ENCODE data around the gene INPP5A.

The INPP5A gene

GRCh38 chr10:132654121-132654571 is 116.6 kb downstream of the INPP5A start:
- H3K4me1 Mint-ChIP-seq: peaks cover 7% of the 10 kb centered on the region
- H3K9me3 Mint-ChIP-seq: no peaks in the 10 kb centered on the region
- no peaks in the 10 kb centered on the region for H3K27me3 Mint-ChIP-seq
- H3K4me3 Mint-ChIP-seq: no peak overlapping the region
- peaks cover 2% of the 10 kb centered on the region for H3K36me3 Mint-ChIP-seq
- no peak overlapping the region for H3K27ac Mint-ChIP-seq

DNA sequence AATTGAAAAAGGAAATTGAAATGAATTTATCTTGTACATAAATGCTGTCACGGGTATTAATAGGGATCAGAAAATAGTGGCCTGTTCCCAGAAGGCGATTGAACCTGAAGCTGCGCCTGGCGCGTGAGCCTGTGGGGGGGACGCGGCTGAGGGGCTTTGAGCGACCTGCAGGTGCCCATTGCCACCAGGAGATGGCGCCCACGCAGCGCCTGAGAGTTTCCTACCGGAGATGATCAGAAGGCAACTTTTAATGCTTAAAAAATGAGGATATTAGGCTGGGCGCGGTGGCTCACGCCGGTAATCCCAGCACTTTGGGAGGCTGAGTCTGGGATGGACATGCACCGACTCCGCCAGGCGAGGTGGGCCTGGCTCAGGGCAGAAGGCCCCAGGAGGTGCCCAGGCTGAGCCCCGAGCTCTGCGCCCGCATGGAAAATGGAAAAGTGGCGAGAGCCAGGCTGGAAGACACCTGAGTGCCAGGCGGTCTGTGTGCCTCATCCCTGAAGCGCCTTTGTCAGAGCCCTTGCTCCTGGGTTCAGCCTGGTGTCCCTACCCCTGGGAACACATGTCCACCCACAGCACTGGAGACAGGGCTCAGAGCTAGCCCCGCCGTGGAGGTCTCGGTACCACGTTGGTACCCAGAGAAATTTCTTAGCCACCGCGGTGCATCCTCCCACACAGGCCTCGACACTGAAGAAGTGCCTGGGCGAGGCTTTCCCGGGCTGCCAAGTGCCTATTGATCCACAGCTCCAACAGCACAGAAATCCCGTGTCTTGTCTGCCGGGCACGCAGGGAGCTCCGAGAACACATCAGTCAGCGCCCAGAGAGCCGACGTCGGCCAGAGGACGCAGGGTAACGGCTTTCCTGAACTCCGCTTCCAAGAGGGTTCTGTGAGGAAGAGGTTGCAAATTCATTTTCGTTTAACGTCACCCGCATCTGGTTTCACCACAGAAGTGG is 117.4 kb downstream of the INPP5A start:
- Mint-ChIP-seq H3K36me3 (peaks cover 2% of the 10 kb centered on the region), H3K27ac (no peak overlapping the region), H3K4me3 (no peak overlapping the region), H3K27me3 (no peaks in the 10 kb centered on the region), H3K9me3 (no peaks in the 10 kb centered on the region), H3K4me1 (peaks cover 7% of the 10 kb centered on the region)

GRCh38 chr10:132655735-132656134 is 118.1 kb downstream of the INPP5A start:
- H3K4me3 Mint-ChIP-seq: no peak overlapping the region
- H3K27ac Mint-ChIP-seq: no peak overlapping the region
- no peaks in the 10 kb centered on the region for H3K27me3 Mint-ChIP-seq
- H3K36me3 Mint-ChIP-seq: peaks cover 2% of the 10 kb centered on the region
- peaks cover 11% of the 10 kb centered on the region for H3K4me1 Mint-ChIP-seq
- H3K9me3 Mint-ChIP-seq: no peaks in the 10 kb centered on the region

GRCh38 chr10:132656283-132657126 is 118.9 kb downstream of the INPP5A start:
- Mint-ChIP-seq H3K4me1 (peaks cover 11% of the 10 kb centered on the region), H3K27me3 (no peaks in the 10 kb centered on the region), H3K4me3 (no peak overlapping the region), H3K9me3 (no peaks in the 10 kb centered on the region), H3K36me3 (peaks cover 2% of the 10 kb centered on the region), H3K27ac (no peak overlapping the region)

DNA sequence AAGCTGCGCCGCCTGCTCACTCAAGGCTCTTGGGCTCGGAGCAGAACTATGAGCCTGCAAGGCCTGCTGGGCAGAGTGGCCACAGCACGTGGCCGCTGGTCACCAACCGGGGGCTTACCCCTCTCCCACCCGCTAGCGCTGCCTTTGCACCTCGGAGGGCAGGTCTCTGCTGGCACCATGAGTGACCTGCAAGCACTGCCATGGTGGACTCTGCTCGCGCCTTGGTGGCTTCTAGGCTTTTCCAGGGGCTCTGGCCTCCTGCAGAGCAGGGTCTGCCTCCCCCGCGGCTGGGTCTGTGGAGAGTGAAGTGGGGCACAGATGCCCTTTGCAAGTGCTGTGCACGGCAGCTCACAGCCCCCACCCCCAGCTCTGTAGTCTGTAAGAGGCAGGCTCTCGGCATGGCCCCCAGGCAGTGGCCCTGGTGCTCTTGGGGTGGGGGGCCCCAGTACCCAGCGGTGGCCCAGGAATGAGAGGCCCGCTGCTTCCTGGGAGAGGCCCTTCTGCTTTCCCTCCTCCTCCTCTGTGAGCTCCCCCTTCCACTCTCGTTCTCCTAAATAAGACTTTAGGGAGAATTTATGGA is 119.6 kb downstream of the INPP5A start:
- H3K36me3 Mint-ChIP-seq: peaks cover 6% of the 10 kb centered on the region
- no peaks in the 10 kb centered on the region for H3K9me3 Mint-ChIP-seq

DNA sequence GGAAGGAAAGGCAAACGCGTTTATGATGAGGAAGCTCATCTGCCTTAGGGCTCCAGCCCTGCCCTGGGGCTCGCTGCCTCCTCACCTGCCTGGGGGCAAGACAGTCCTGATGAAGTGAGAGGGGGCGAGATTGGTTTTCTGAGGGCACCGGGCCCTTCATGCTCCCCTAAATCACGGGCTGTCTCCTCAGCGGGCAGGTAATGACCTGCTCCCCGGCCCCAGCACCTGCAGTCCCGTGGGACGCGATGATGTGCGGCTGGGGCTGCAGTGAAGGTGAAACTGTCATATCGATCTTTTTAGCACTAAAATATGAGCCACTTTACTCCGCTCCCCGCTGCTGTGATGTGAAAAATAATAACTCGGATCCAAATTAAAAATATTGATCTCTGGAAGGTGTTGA is 120.2 kb downstream of the INPP5A start:
- H3K4me1 Mint-ChIP-seq: peaks cover 12% of the 10 kb centered on the region
- peaks cover 6% of the 10 kb centered on the region for H3K36me3 Mint-ChIP-seq
- H3K27me3 Mint-ChIP-seq: no peaks in the 10 kb centered on the region
- no peaks in the 10 kb centered on the region for H3K9me3 Mint-ChIP-seq
- no peak overlapping the region for H3K4me3 Mint-ChIP-seq
- H3K27ac Mint-ChIP-seq: no peak overlapping the region

More for the DNA sequence above, 119.6 kb downstream of the INPP5A start:
- Mint-ChIP-seq H3K27ac (no peak overlapping the region), H3K27me3 (no peaks in the 10 kb centered on the region), H3K4me3 (no peak overlapping the region), H3K4me1 (peaks cover 12% of the 10 kb centered on the region)

GRCh38 chr10:132658546-132659205 is 121.1 kb downstream of the INPP5A start:
- H3K36me3 Mint-ChIP-seq: peaks cover 6% of the 10 kb centered on the region
- no peaks in the 10 kb centered on the region for H3K9me3 Mint-ChIP-seq
- H3K27ac Mint-ChIP-seq: no peak overlapping the region
- peaks cover 12% of the 10 kb centered on the region for H3K4me1 Mint-ChIP-seq
- no peak overlapping the region for H3K4me3 Mint-ChIP-seq
- H3K27me3 Mint-ChIP-seq: no peaks in the 10 kb centered on the region

GRCh38 chr10:132659206-132660091 is 121.9 kb downstream of the INPP5A start:
- Mint-ChIP-seq H3K27me3 (no peaks in the 10 kb centered on the region), H3K36me3 (peaks cover 6% of the 10 kb centered on the region), H3K9me3 (no peaks in the 10 kb centered on the region), H3K27ac (no peak overlapping the region), H3K4me1 (peaks cover 11% of the 10 kb centered on the region), H3K4me3 (no peak overlapping the region)

DNA sequence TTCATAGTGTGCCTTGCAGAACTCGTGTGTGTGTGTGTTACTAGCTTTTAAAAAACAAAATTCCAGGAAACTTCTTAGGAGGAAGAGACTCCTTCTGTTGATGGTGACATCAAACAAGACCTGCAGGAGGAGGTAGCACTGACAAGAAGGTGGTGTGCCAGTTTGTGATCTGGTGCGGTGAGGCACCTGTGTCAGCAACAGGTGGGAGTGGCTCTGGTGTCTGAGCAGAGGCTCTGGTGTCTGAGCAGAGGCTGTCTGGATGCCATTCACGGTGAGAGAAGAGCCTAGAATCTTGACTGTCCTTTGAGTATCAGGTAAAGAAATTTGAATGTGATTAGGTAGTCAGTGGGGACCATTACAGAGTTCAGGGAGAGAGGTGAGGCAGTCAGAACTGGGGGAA is 122.8 kb downstream of the INPP5A start:
- H3K9me3 Mint-ChIP-seq: no peaks in the 10 kb centered on the region
- no peak overlapping the region for H3K27ac Mint-ChIP-seq
- peaks cover 8% of the 10 kb centered on the region for H3K4me1 Mint-ChIP-seq
- H3K27me3 Mint-ChIP-seq: no peaks in the 10 kb centered on the region
- peaks cover 6% of the 10 kb centered on the region for H3K36me3 Mint-ChIP-seq
- H3K4me3 Mint-ChIP-seq: no peak overlapping the region

- Mint-ChIP-seq H3K36me3 (peaks cover 6% of the 10 kb centered on the region), H3K27me3 (no peaks in the 10 kb centered on the region), H3K27ac (no peak overlapping the region), H3K4me1 (peaks cover 16% of the 10 kb centered on the region), H3K4me3 (no peak overlapping the region), H3K9me3 (no peaks in the 10 kb centered on the region)
Measured at GRCh38 chr10:132662186-132662920, 124.8 kb downstream of the INPP5A start.

DNA sequence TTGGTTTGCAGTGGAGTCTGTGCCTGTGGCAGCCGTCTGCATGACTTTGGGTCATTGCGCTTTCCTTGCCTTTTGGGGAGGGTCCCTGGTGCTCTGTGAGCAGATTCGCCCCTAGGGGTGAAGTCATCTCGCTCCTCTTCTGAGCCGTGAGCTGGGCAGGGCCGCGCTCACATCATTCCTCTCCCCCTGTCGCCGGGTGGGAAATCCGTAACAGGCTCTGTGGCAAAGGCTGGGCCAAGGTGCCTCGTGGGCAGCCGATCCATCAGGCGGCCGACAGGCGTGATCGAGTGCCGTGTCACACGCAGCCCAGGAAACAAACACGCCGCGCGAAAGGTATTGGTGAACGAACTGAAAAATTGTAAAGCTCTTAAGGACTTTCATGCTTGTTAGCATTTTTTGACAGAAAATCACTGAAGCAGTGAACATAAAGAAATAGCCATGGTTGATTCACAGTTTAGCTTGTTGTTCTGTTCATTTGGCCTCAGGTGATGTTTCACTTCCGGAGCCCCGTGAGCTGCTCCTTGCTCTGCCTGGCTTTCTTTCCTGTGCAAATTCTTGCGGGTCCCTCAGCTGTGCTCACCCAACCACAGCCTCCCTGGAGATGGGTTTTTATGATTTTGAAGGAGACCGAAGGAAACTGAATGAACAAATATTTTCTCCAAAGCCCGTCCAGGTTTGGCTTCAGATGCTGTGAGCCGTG is 126.2 kb downstream of the INPP5A start:
- H3K9me3 Mint-ChIP-seq: no peaks in the 10 kb centered on the region
- H3K27ac Mint-ChIP-seq: no peak overlapping the region
- H3K4me1 Mint-ChIP-seq: peaks cover 16% of the 10 kb centered on the region
- peaks cover 6% of the 10 kb centered on the region for H3K36me3 Mint-ChIP-seq
- H3K4me3 Mint-ChIP-seq: no peak overlapping the region
- H3K27me3 Mint-ChIP-seq: no peaks in the 10 kb centered on the region

- H3K9me3 Mint-ChIP-seq: no peaks in the 10 kb centered on the region
- no peak overlapping the region for H3K27ac Mint-ChIP-seq
- no peaks in the 10 kb centered on the region for H3K27me3 Mint-ChIP-seq
- H3K36me3 Mint-ChIP-seq: peaks cover 6% of the 10 kb centered on the region
- peaks cover 16% of the 10 kb centered on the region for H3K4me1 Mint-ChIP-seq
- H3K4me3 Mint-ChIP-seq: no peak overlapping the region
Measured at GRCh38 chr10:132664407-132664806, 126.8 kb downstream of the INPP5A start.

DNA sequence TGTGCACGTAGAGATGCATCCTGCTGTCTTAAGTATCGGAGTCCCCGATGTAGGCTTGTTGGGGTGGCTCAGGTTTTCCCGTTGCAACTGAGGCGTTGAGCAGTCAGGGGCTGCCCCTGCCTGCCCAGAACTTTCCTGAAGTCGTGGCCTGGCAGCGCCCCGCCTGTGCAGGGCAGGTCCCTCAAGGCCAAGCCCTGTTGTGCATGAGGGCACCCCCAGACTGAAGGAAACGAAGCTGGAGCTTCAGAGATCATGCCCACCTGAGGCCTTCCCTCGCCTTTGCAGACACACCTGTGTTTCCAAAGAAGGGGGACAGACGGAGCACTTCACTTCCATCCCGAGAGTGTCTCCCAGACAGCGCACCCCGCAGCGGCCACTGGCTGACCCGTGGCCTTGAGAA is 127.3 kb downstream of the INPP5A start:
- Mint-ChIP-seq H3K4me3 (no peak overlapping the region), H3K27me3 (no peaks in the 10 kb centered on the region), H3K9me3 (no peaks in the 10 kb centered on the region), H3K4me1 (peaks cover 16% of the 10 kb centered on the region), H3K27ac (no peak overlapping the region), H3K36me3 (peaks cover 6% of the 10 kb centered on the region)
